Measurements from ENCODE around the gene KIF12. TPM values are rescaled to one million over a fixed set of nuclear protein-coding genes. Genes with fewer than 3 reads are reported as not detected.

KIF12 gene
- total and polyA plus RNA-seq, 2 of the 13 experiments (the other 11 are each of a cell fraction or from before 2014, with no cell fraction given) = 1.8 to 12.5 TPM

DNA sequence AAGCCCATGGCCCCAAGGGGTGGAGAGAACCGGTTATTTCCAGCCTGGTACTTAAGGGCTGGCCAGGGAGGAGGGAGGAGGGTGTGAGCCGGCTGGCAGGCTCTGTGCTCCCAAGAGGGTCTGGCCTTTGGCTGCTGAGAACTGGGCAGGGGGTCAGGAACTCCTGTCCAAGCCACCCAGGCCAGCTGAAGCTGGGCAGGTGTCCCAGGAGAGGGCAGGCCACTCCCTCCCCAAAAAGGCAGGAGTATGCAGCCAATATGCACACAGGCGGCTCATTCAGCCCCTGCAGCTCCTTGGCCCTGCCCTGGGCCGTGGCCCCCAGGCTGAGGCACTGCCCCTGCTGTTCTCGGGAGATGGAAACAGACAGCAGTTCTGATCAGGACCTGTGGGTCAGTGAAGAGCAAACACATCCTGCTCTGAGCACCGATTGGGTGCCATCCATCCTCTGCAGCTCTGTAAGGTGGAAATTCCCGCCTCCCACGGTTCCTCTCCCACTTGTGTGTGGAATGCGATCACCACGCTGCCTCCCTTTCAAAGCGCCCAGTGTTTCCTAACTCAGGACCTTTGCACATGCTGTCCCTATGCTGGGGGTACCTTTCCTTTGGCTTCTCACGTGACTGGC, 17.1 kb upstream of the KIF12 start (continued):
- TF ChIP-seq, protein P1, sequence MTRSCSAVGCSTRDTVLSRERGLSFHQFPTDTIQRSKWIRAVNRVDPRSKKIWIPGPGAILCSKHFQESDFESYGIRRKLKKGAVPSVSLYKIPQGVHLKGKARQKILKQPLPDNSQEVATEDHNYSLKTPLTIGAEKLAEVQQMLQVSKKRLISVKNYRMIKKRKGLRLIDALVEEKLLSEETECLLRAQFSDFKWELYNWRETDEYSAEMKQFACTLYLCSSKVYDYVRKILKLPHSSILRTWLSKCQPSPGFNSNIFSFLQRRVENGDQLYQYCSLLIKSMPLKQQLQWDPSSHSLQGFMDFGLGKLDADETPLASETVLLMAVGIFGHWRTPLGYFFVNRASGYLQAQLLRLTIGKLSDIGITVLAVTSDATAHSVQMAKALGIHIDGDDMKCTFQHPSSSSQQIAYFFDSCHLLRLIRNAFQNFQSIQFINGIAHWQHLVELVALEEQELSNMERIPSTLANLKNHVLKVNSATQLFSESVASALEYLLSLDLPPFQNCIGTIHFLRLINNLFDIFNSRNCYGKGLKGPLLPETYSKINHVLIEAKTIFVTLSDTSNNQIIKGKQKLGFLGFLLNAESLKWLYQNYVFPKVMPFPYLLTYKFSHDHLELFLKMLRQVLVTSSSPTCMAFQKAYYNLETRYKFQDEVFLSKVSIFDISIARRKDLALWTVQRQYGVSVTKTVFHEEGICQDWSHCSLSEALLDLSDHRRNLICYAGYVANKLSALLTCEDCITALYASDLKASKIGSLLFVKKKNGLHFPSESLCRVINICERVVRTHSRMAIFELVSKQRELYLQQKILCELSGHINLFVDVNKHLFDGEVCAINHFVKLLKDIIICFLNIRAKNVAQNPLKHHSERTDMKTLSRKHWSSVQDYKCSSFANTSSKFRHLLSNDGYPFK (CRISPR knock-in tag; IDR thresholded peaks at IDR 0.05; ENCODE audit: borderline replicate concordance) = peak; percentile 24; the same call in 1 of the 2 replicates
- TF ChIP-seq SOX13 (IDR thresholded peaks at IDR 0.05) = peak; percentile 16; the same call in 1 of the 2 replicates
- peak in 1 of 2 experiments; percentile 36; a peak in 1 of 4 replicates for TF ChIP-seq SOX13 (CRISPR knock-in tag; conservative IDR thresholded peaks at IDR 0.05 in 1 of 2, IDR thresholded peaks at IDR 0.05 in 1 of 2)
- TF ChIP-seq ZNF274 (CRISPR knock-in tag; IDR thresholded peaks at IDR 0.05) = 0 out of 2 replicates have a peak, but pooled peaks have one; percentile 39
- TF ChIP-seq HNRNPL (IDR thresholded peaks at IDR 0.05; ENCODE audit: low read depth, low read length) = 0 out of 2 replicates have a peak, but pooled peaks have one; percentile 32
- no peak for TF ChIP-seq ELF3 (CRISPR knock-in tag; IDR thresholded peaks at IDR 0.05)
- TF ChIP-seq ZBTB7A (CRISPR knock-in tag; IDR thresholded peaks at IDR 0.05) = peak; percentile 56; the same call in 1 of the 2 replicates
- TF ChIP-seq ADNP (CRISPR knock-in tag; IDR thresholded peaks at IDR 0.05) = 0 out of 2 replicates have a peak, but pooled peaks have one; percentile 42
- TF ChIP-seq, protein P2, sequence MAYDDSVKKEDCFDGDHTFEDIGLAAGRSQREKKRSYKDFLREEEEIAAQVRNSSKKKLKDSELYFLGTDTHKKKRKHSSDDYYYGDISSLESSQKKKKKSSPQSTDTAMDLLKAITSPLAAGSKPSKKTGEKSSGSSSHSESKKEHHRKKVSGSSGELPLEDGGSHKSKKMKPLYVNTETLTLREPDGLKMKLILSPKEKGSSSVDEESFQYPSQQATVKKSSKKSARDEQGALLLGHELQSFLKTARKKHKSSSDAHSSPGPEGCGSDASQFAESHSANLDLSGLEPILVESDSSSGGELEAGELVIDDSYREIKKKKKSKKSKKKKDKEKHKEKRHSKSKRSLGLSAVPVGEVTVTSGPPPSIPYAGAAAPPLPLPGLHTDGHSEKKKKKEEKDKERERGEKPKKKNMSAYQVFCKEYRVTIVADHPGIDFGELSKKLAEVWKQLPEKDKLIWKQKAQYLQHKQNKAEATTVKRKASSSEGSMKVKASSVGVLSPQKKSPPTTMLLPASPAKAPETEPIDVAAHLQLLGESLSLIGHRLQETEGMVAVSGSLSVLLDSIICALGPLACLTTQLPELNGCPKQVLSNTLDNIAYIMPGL (CRISPR knock-in tag; IDR thresholded peaks at IDR 0.05; ENCODE audit: borderline replicate concordance in 1 of 2, low read depth in 1 of 2) = no peak
- no peak for TF ChIP-seq ZBTB20 (CRISPR knock-in tag; IDR thresholded peaks at IDR 0.05; ENCODE audit: borderline replicate concordance, low read depth)
- TF ChIP-seq NRL (CRISPR knock-in tag; IDR thresholded peaks at IDR 0.05; ENCODE audit: borderline replicate concordance) = peak; percentile 48; the same call in 1 of the 2 replicates
- no peak for TF ChIP-seq ZNF782 (CRISPR knock-in tag; IDR thresholded peaks at IDR 0.05; ENCODE audit: borderline replicate concordance)
- 0 out of 2 replicates have a peak, but pooled peaks have one; percentile 5 for TF ChIP-seq ZNF572 (CRISPR knock-in tag; IDR thresholded peaks at IDR 0.05)
- 0 out of 2 replicates have a peak, but pooled peaks have one; percentile 18 for TF ChIP-seq TBX2 (CRISPR knock-in tag; IDR thresholded peaks at IDR 0.05; ENCODE audit: borderline replicate concordance)
- TF ChIP-seq, protein P3, sequence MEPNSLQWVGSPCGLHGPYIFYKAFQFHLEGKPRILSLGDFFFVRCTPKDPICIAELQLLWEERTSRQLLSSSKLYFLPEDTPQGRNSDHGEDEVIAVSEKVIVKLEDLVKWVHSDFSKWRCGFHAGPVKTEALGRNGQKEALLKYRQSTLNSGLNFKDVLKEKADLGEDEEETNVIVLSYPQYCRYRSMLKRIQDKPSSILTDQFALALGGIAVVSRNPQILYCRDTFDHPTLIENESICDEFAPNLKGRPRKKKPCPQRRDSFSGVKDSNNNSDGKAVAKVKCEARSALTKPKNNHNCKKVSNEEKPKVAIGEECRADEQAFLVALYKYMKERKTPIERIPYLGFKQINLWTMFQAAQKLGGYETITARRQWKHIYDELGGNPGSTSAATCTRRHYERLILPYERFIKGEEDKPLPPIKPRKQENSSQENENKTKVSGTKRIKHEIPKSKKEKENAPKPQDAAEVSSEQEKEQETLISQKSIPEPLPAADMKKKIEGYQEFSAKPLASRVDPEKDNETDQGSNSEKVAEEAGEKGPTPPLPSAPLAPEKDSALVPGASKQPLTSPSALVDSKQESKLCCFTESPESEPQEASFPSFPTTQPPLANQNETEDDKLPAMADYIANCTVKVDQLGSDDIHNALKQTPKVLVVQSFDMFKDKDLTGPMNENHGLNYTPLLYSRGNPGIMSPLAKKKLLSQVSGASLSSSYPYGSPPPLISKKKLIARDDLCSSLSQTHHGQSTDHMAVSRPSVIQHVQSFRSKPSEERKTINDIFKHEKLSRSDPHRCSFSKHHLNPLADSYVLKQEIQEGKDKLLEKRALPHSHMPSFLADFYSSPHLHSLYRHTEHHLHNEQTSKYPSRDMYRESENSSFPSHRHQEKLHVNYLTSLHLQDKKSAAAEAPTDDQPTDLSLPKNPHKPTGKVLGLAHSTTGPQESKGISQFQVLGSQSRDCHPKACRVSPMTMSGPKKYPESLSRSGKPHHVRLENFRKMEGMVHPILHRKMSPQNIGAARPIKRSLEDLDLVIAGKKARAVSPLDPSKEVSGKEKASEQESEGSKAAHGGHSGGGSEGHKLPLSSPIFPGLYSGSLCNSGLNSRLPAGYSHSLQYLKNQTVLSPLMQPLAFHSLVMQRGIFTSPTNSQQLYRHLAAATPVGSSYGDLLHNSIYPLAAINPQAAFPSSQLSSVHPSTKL (CRISPR knock-in tag; IDR thresholded peaks at IDR 0.05) = no peak
- peak; percentile 28 for TF ChIP-seq HNRNPLL (IDR thresholded peaks at IDR 0.05; ENCODE audit: low read depth, low read length, poor library complexity, severe bottlenecking)
